Measurements from ENCODE around the gene TMOD2. TPM values are rescaled to one million over a fixed set of nuclear protein-coding genes. Genes with fewer than 3 reads are reported as not detected.

TMOD2 gene
- total RNA-seq, 1 experiment from 2014 or later: 3.6 TPM

DNA sequence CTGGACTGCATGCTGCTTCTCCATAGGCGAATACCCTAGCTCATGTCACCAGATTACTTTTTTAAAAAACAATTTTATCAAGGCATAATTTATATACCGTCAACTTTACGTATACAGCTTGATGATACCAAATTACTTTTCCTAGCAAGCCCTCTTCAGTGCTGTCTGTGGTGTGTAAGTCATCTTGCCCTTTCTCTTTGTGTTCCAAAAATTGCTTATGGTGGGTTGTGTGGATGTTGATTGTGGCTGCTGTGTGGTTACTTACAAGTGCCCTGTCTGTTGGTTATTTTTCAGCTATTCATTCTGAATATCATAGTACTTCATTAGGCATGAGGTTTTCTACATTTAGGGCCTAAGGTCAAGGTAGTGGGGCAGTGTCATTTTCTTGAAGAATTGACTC lies 90.9 kb downstream of the TMOD2 start:
- TF ChIP-seq RORB (CRISPR knock-in tag; IDR thresholded peaks at IDR 0.05) (no peak), MYBL2 (CRISPR knock-in tag; IDR thresholded peaks at IDR 0.05) (no peak), TEAD4 (CRISPR knock-in tag; IDR thresholded peaks at IDR 0.05) (no peak), PRRX2 (CRISPR knock-in tag; IDR thresholded peaks at IDR 0.05) (no peak), ZNF396 (CRISPR knock-in tag; IDR thresholded peaks at IDR 0.05; ENCODE audit: borderline replicate concordance) (no peak), GRHL2 (CRISPR knock-in tag; IDR thresholded peaks at IDR 0.05; ENCODE audit: insufficient replicate concordance, severe bottlenecking) (no peak), ESRRA (CRISPR knock-in tag; IDR thresholded peaks at IDR 0.05; ENCODE audit: borderline replicate concordance) (no peak), CBFB (CRISPR knock-in tag; IDR thresholded peaks at IDR 0.05; ENCODE audit: low read depth) (no peak), NFATC4 (CRISPR knock-in tag; IDR thresholded peaks at IDR 0.05) (no peak), NR2C2 (CRISPR knock-in tag; IDR thresholded peaks at IDR 0.05) (no peak), FOXK1 (CRISPR knock-in tag; IDR thresholded peaks at IDR 0.05) (no peak), NR1H2 (CRISPR knock-in tag; IDR thresholded peaks at IDR 0.05) (no peak), SMAD4 (CRISPR knock-in tag; IDR thresholded peaks at IDR 0.05) (no peak), NFYB (CRISPR knock-in tag; conservative IDR thresholded peaks at IDR 0.05; ENCODE audit: low read depth) (no peak)
- TF ChIP-seq, protein P1, sequence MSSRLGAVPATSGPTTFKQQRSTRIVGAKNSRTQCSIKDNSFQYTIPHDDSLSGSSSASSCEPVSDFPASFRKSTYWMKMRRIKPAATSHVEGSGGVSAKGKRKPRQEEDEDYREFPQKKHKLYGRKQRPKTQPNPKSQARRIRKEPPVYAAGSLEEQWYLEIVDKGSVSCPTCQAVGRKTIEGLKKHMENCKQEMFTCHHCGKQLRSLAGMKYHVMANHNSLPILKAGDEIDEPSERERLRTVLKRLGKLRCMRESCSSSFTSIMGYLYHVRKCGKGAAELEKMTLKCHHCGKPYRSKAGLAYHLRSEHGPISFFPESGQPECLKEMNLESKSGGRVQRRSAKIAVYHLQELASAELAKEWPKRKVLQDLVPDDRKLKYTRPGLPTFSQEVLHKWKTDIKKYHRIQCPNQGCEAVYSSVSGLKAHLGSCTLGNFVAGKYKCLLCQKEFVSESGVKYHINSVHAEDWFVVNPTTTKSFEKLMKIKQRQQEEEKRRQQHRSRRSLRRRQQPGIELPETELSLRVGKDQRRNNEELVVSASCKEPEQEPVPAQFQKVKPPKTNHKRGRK (CRISPR knock-in tag; IDR thresholded peaks at IDR 0.05; ENCODE audit: borderline replicate concordance): no peak
- TF ChIP-seq, protein P2, sequence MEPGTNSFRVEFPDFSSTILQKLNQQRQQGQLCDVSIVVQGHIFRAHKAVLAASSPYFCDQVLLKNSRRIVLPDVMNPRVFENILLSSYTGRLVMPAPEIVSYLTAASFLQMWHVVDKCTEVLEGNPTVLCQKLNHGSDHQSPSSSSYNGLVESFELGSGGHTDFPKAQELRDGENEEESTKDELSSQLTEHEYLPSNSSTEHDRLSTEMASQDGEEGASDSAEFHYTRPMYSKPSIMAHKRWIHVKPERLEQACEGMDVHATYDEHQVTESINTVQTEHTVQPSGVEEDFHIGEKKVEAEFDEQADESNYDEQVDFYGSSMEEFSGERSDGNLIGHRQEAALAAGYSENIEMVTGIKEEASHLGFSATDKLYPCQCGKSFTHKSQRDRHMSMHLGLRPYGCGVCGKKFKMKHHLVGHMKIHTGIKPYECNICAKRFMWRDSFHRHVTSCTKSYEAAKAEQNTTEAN (CRISPR knock-in tag; IDR thresholded peaks at IDR 0.05): no peak
- TF ChIP-seq, protein P3, sequence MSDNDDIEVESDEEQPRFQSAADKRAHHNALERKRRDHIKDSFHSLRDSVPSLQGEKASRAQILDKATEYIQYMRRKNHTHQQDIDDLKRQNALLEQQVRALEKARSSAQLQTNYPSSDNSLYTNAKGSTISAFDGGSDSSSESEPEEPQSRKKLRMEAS (CRISPR knock-in tag; IDR thresholded peaks at IDR 0.05): no peak
- TF ChIP-seq, protein P4, sequence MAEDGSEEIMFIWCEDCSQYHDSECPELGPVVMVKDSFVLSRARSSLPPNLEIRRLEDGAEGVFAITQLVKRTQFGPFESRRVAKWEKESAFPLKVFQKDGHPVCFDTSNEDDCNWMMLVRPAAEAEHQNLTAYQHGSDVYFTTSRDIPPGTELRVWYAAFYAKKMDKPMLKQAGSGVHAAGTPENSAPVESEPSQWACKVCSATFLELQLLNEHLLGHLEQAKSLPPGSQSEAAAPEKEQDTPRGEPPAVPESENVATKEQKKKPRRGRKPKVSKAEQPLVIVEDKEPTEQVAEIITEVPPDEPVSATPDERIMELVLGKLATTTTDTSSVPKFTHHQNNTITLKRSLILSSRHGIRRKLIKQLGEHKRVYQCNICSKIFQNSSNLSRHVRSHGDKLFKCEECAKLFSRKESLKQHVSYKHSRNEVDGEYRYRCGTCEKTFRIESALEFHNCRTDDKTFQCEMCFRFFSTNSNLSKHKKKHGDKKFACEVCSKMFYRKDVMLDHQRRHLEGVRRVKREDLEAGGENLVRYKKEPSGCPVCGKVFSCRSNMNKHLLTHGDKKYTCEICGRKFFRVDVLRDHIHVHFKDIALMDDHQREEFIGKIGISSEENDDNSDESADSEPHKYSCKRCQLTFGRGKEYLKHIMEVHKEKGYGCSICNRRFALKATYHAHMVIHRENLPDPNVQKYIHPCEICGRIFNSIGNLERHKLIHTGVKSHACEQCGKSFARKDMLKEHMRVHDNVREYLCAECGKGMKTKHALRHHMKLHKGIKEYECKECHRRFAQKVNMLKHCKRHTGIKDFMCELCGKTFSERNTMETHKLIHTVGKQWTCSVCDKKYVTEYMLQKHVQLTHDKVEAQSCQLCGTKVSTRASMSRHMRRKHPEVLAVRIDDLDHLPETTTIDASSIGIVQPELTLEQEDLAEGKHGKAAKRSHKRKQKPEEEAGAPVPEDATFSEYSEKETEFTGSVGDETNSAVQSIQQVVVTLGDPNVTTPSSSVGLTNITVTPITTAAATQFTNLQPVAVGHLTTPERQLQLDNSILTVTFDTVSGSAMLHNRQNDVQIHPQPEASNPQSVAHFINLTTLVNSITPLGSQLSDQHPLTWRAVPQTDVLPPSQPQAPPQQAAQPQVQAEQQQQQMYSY (CRISPR knock-in tag; IDR thresholded peaks at IDR 0.05): no peak
- TF ChIP-seq, protein P5, sequence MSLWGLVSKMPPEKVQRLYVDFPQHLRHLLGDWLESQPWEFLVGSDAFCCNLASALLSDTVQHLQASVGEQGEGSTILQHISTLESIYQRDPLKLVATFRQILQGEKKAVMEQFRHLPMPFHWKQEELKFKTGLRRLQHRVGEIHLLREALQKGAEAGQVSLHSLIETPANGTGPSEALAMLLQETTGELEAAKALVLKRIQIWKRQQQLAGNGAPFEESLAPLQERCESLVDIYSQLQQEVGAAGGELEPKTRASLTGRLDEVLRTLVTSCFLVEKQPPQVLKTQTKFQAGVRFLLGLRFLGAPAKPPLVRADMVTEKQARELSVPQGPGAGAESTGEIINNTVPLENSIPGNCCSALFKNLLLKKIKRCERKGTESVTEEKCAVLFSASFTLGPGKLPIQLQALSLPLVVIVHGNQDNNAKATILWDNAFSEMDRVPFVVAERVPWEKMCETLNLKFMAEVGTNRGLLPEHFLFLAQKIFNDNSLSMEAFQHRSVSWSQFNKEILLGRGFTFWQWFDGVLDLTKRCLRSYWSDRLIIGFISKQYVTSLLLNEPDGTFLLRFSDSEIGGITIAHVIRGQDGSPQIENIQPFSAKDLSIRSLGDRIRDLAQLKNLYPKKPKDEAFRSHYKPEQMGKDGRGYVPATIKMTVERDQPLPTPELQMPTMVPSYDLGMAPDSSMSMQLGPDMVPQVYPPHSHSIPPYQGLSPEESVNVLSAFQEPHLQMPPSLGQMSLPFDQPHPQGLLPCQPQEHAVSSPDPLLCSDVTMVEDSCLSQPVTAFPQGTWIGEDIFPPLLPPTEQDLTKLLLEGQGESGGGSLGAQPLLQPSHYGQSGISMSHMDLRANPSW (CRISPR knock-in tag; conservative IDR thresholded peaks at IDR 0.05; ENCODE audit: low read depth): no peak
- TF ChIP-seq, protein P6, sequence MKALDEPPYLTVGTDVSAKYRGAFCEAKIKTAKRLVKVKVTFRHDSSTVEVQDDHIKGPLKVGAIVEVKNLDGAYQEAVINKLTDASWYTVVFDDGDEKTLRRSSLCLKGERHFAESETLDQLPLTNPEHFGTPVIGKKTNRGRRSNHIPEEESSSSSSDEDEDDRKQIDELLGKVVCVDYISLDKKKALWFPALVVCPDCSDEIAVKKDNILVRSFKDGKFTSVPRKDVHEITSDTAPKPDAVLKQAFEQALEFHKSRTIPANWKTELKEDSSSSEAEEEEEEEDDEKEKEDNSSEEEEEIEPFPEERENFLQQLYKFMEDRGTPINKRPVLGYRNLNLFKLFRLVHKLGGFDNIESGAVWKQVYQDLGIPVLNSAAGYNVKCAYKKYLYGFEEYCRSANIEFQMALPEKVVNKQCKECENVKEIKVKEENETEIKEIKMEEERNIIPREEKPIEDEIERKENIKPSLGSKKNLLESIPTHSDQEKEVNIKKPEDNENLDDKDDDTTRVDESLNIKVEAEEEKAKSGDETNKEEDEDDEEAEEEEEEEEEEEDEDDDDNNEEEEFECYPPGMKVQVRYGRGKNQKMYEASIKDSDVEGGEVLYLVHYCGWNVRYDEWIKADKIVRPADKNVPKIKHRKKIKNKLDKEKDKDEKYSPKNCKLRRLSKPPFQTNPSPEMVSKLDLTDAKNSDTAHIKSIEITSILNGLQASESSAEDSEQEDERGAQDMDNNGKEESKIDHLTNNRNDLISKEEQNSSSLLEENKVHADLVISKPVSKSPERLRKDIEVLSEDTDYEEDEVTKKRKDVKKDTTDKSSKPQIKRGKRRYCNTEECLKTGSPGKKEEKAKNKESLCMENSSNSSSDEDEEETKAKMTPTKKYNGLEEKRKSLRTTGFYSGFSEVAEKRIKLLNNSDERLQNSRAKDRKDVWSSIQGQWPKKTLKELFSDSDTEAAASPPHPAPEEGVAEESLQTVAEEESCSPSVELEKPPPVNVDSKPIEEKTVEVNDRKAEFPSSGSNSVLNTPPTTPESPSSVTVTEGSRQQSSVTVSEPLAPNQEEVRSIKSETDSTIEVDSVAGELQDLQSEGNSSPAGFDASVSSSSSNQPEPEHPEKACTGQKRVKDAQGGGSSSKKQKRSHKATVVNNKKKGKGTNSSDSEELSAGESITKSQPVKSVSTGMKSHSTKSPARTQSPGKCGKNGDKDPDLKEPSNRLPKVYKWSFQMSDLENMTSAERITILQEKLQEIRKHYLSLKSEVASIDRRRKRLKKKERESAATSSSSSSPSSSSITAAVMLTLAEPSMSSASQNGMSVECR (CRISPR knock-in tag; IDR thresholded peaks at IDR 0.05; ENCODE audit: borderline replicate concordance): no peak
- Mint-ChIP-seq H3K4me3 (no peak overlapping the region), H3K27me3 (ENCODE audit: low read depth) (no peaks in the 10 kb centered on the region)

More for the DNA sequence above, 90.9 kb downstream of the TMOD2 start:
- DNase-seq (ENCODE audit: low spot score): no peak
- POLR2A ChIA-PET: no interaction called here
- no peaks in the 10 kb centered on the region for H3K9me3 Mint-ChIP-seq
- CTCF ChIA-PET: interaction anchor here (0.9 kb wide), 1 partner anchor 46 kb away, joined by 3 read pairs; no protein-coding TSS in a partner anchor
- no peak for ATAC-seq
- peaks cover 72% of the 10 kb centered on the region for H3K4me1 Mint-ChIP-seq
- no peaks in the 10 kb centered on the region for H3K36me3 Mint-ChIP-seq
- H3K27ac Mint-ChIP-seq: peak overlapping the region; percentile 54; the same call in 1 of the 2 replicates
